Bronchus fibroblast of lung (primary cell): ENCODE measurements around the gene EZR. TPM values are rescaled to one million over a fixed set of nuclear protein-coding genes. Genes with fewer than 3 reads are reported as not detected.

ENCODE experiments used
- total RNA-seq: library from RNA; depleted of rRNA; stranded (reverse); fragments of >200 nt; gene quantifications from 2 replicates; pipeline ENCODE4 v1.2.3, GENCODE V29; 2015

EZR gene
- total RNA-seq: 76.7 and 77.4 TPM in 2 replicates

GRCh38 chr6:158819213-158819976 lies at the start of gene EZR:
Gene EZR (minus strand): TSS chr6:158819368. CDS start chr6:158818093, 1,275 bp downstream.

Other genes starting within 250 kb of the EZR start
- 107 and 111 TPM in 2 replicates for gene DYNLT1, start 174.6 kb downstream of the EZR start, total RNA-seq
- 0.84 and 1.6 TPM in 2 replicates for gene SYTL3, start 169.3 kb downstream of the EZR start, total RNA-seq
- gene RSPH3, start 180.8 kb upstream of the EZR start, total RNA-seq: 2.1 and 2.7 TPM in 2 replicates
- gene TAGAP, start 225.6 kb upstream of the EZR start, total RNA-seq: not detected in 2 replicates